Vagina (tissue), 2 donors: Measurements from ENCODE around the gene TBC1D22A. TPM values are rescaled to one million over a fixed set of nuclear protein-coding genes. Genes with fewer than 3 reads are reported as not detected.

Experiments
- DNase-seq, 2 donors: peaks; one replicate each; pipeline ENCODE4 v3.0.0-alpha.2; 2017; ENCODE audit errors: extremely low spot score in 2 of 2
- H3K27ac ChIP-seq: fragments of 200-600 bp; sonication (generic); one replicate; pipeline ENCODE4 v1.5.1; 2019
- H3K27me3 ChIP-seq: fragments of 200-600 bp; sonication (generic); one replicate; pipeline ENCODE4 v1.5.1; 2019
- H3K36me3 ChIP-seq, 2 donors: fragments of 200-600 bp; sonication (generic); one replicate each; pipeline ENCODE4 v1.5.1; 2017 to 2019
- H3K4me1 ChIP-seq: fragments of 200-600 bp; sonication (generic); one replicate; pipeline ENCODE4 v1.5.1; 2019
- H3K4me3 ChIP-seq, 2 donors: fragments of 200-600 bp; sonication (generic); 1 replicate in 1 of 2; 2 replicates in 1 of 2; pipeline ENCODE4 v1.5.1; 2016 to 2019
- H3K9me3 ChIP-seq: fragments of 200-600 bp; sonication (generic); one replicate; pipeline ENCODE4 v1.5.1; 2019
- CTCF ChIP-seq, 3 experiments: fragments of 450-650 bp in 2 of 3; fragments of 200-600 bp in 1 of 3; sonication (generic) in 1 of 3; IDR thresholded peaks; one replicate each; pipeline ENCODE4 v1.5.1; 2017 to 2019; ENCODE audit warnings: antibody characterized with exemption in 3 of 3, mild to moderate bottlenecking in 2 of 3, moderate library complexity in 2 of 3
- POLR2A ChIP-seq, 2 donors: fragments of 450-650 bp; IDR thresholded peaks; one replicate each; pipeline ENCODE4 v1.6.1; 2017; ENCODE audit warnings: antibody characterized with exemption in 2 of 2, mild to moderate bottlenecking in 2 of 2, moderate library complexity in 2 of 2
- POLR2AphosphoS5 ChIP-seq, 2 donors: sonication (generic); formaldehyde crosslinking; IDR thresholded peaks; one replicate each; pipeline ENCODE4 v1.9.0; 2017; ENCODE audit warnings: antibody characterized with exemption in 2 of 2, mild to moderate bottlenecking in 2 of 2, low read depth in 1 of 2; ENCODE audit not compliant: insufficient read depth in 1 of 2
- intact Hi-C: fragments of 100-400 bp; cut with DNase I; formaldehyde crosslinking; loops from one replicate; pipeline ENCODE4 v1.15.1; 2023
- total RNA-seq: library from RNA; depleted of rRNA; stranded (reverse); fragments of >200 nt; gene quantifications from one replicate; pipeline ENCODE4 v1.2.3, GENCODE V29; 2016

TBC1D22A gene
- total RNA-seq, 1 donor from 2014 or later: 38.3 TPM

- intact Hi-C loops: no loop called here
Measured at GRCh38 chr22:46900549-46900948, 138.1 kb downstream of the TBC1D22A start.

GRCh38 chr22:46902436-46902835 lies 140.0 kb downstream of the TBC1D22A start:
- TF ChIP-seq CTCF (IDR thresholded peaks at IDR 0.05): no peak
- no peak for TF ChIP-seq POLR2A (IDR thresholded peaks at IDR 0.05)
- TF ChIP-seq POLR2AphosphoS5 (IDR thresholded peaks at IDR 0.05; ENCODE audit: insufficient read depth in 1 of 2, low read depth in 1 of 2): no peak
- no peak overlapping the region for H3K4me3 ChIP-seq
- no peaks in the 10 kb centered on the region for H3K9me3 ChIP-seq
- H3K27ac ChIP-seq: no peak overlapping the region
- intact Hi-C loops: no loop called here
- no peaks in the 10 kb centered on the region for H3K4me1 ChIP-seq
- DNase-seq: no peak
- peaks cover 0 to 7% of the 10 kb centered on the region in 2 donors for H3K36me3 ChIP-seq
- no peaks in the 10 kb centered on the region for H3K27me3 ChIP-seq

More at GRCh38 chr22:46900549-46900948, 138.1 kb downstream of the TBC1D22A start:
- Histone ChIP-seq H3K27ac (no peak overlapping the region), H3K27me3 (no peaks in the 10 kb centered on the region), H3K36me3 (peaks cover 0 to 7% of the 10 kb centered on the region in 2 donors), H3K4me1 (no peaks in the 10 kb centered on the region), H3K4me3 (no peak overlapping the region), H3K9me3 (no peaks in the 10 kb centered on the region)
- DNase-seq: no peak
- TF ChIP-seq POLR2AphosphoS5 (IDR thresholded peaks at IDR 0.05; ENCODE audit: insufficient read depth in 1 of 2, low read depth in 1 of 2): no peak
- TF ChIP-seq POLR2A (IDR thresholded peaks at IDR 0.05): no peak
- TF ChIP-seq CTCF (IDR thresholded peaks at IDR 0.05): no peak

- peaks cover 0 to 7% of the 10 kb centered on the region in 2 donors for H3K36me3 ChIP-seq
- H3K9me3 ChIP-seq: no peaks in the 10 kb centered on the region
- no peak for DNase-seq
- intact Hi-C loops: no loop called here
- H3K27ac ChIP-seq: no peak overlapping the region
- TF ChIP-seq CTCF (IDR thresholded peaks at IDR 0.05) (no peak), POLR2A (IDR thresholded peaks at IDR 0.05) (no peak), POLR2AphosphoS5 (IDR thresholded peaks at IDR 0.05; ENCODE audit: insufficient read depth in 1 of 2, low read depth in 1 of 2) (no peak)
- no peaks in the 10 kb centered on the region for H3K27me3 ChIP-seq
- no peak overlapping the region for H3K4me3 ChIP-seq
- no peaks in the 10 kb centered on the region for H3K4me1 ChIP-seq
Measured at GRCh38 chr22:46902998-46903916, 140.8 kb downstream of the TBC1D22A start.

- Histone ChIP-seq H3K9me3 (no peaks in the 10 kb centered on the region), H3K36me3 (peaks cover 0 to 7% of the 10 kb centered on the region in 2 donors), H3K27me3 (no peaks in the 10 kb centered on the region), H3K27ac (no peak overlapping the region), H3K4me3 (no peak overlapping the region), H3K4me1 (no peaks in the 10 kb centered on the region)
- no peak for DNase-seq
- TF ChIP-seq POLR2AphosphoS5 (IDR thresholded peaks at IDR 0.05; ENCODE audit: insufficient read depth in 1 of 2, low read depth in 1 of 2): no peak
- no peak for TF ChIP-seq CTCF (IDR thresholded peaks at IDR 0.05)
- no peak for TF ChIP-seq POLR2A (IDR thresholded peaks at IDR 0.05)
- intact Hi-C loops: no loop called here
Measured at GRCh38 chr22:46905415-46905814, 143.0 kb downstream of the TBC1D22A start.

- DNase-seq: no peak
- peaks cover 0 to 7% of the 10 kb centered on the region in 2 donors for H3K36me3 ChIP-seq
- TF ChIP-seq POLR2AphosphoS5 (IDR thresholded peaks at IDR 0.05; ENCODE audit: insufficient read depth in 1 of 2, low read depth in 1 of 2) (no peak), CTCF (IDR thresholded peaks at IDR 0.05) (no peak), POLR2A (IDR thresholded peaks at IDR 0.05) (no peak)
- intact Hi-C loops: no loop called here
- no peak overlapping the region for H3K4me3 ChIP-seq
- H3K27me3 ChIP-seq: no peaks in the 10 kb centered on the region
- H3K4me1 ChIP-seq: no peaks in the 10 kb centered on the region
- H3K27ac ChIP-seq: no peak overlapping the region
- no peaks in the 10 kb centered on the region for H3K9me3 ChIP-seq
Measured at GRCh38 chr22:46905834-46906233, 143.4 kb downstream of the TBC1D22A start.
